Omental fat pad (tissue), 4 donors: ENCODE results near the gene HMCES. TPM values are rescaled to one million over a fixed set of nuclear protein-coding genes. Genes with fewer than 3 reads are reported as not detected.

ENCODE experiments used
- ATAC-seq: fragments of 150-250 bp; one replicate; pipeline ENCODE4 v1.9.1; 2016; ENCODE audit warnings: mild to moderate bottlenecking, moderate library complexity; ENCODE audit not compliant: low FRiP score
- DNase-seq: peaks from one replicate; pipeline ENCODE4 v3.0.0-alpha.2; 2019; ENCODE audit warnings: low spot score
- CTCF ChIP-seq, 3 donors: fragments of 450-650 bp; IDR thresholded peaks; one replicate each; pipeline ENCODE4 v1.5.1; 2016 to 2017; ENCODE audit warnings: antibody characterized with exemption in 3 of 3, mild to moderate bottlenecking in 3 of 3, moderate library complexity in 2 of 3
- total RNA-seq, 4 donors: library from RNA; depleted of rRNA; stranded (reverse); fragments of >200 nt; gene quantifications; one replicate each; pipeline ENCODE4 v1.1.0, GENCODE V29; 2016

Gene HMCES
- total RNA-seq, 4 donors from 2014 or later: 25.9 to 30.3 (median 27.1) TPM

GRCh38 chr3:129320261-129320660, 41.6 kb downstream of the HMCES start:
- no peak for TF ChIP-seq CTCF (IDR thresholded peaks at IDR 0.05)
- ATAC-seq: no peak
- DNase-seq: no peak

GRCh38 chr3:129320825-129321487, 42.3 kb downstream of the HMCES start:
- DNase-seq: no peak
- TF ChIP-seq CTCF (IDR thresholded peaks at IDR 0.05): no peak
- ATAC-seq: no peak

GRCh38 chr3:129321887-129322286, 43.2 kb downstream of the HMCES start:
- no peak for DNase-seq
- ATAC-seq: no peak
- TF ChIP-seq CTCF (IDR thresholded peaks at IDR 0.05): no peak

- ATAC-seq: no peak
- no peak for TF ChIP-seq CTCF (IDR thresholded peaks at IDR 0.05)
- DNase-seq: no peak
Observed at GRCh38 chr3:129323651-129324294, 45.1 kb downstream of the HMCES start.

GRCh38 chr3:129324855-129325254, 46.2 kb downstream of the HMCES start:
- DNase-seq (no peak), ATAC-seq (no peak)
- no peak for TF ChIP-seq CTCF (IDR thresholded peaks at IDR 0.05)

- TF ChIP-seq CTCF (IDR thresholded peaks at IDR 0.05): no peak
- no peak for ATAC-seq
- no peak for DNase-seq
Observed at GRCh38 chr3:129325383-129325782, 46.7 kb downstream of the HMCES start.

GRCh38 chr3:129326138-129326537, 47.5 kb downstream of the HMCES start:
- no peak for DNase-seq
- no peak for ATAC-seq
- no peak for TF ChIP-seq CTCF (IDR thresholded peaks at IDR 0.05)
